ENCODE measurements around the gene CACNA1B. TPM values are rescaled to one million over a fixed set of nuclear protein-coding genes. Genes with fewer than 3 reads are reported as not detected.

CACNA1B gene
- total RNA-seq, 1 experiment from 2014 or later = 7.8 TPM

- peak overlapping the region in 2 of 3 experiments; percentile 49 to 95; a peak in 2 of 7 replicates for H3K27ac Mint-ChIP-seq
- no CpG with 5 or more reads among the region's 8 CpGs for WGBS (ENCODE audit: extremely low coverage, insufficient read length, low lambda C conversion rate)
Measured at GRCh38 chr9:138047469-138048040, 170.0 kb downstream of the CACNA1B start.

More at GRCh38 chr9:138047469-138048040, 170.0 kb downstream of the CACNA1B start:
- Histone ChIP-seq H3K79me1 (ENCODE audit: insufficient read depth, low read depth, low read length, poor library complexity, severe bottlenecking) (no peaks in the 10 kb centered on the region), H3K9ac (ENCODE audit: extremely low read depth, insufficient read length, low read length) (no peak overlapping the region), H4K91ac (ENCODE audit: insufficient read length, low read depth, low read length) (no peak overlapping the region), H3K23ac (ENCODE audit: insufficient read length, low read depth, low read length) (no peak overlapping the region), H3K18ac (ENCODE audit: insufficient read length, low read depth, low read length) (no peak overlapping the region), H3K9me3 (ENCODE audit: control insufficient read depth, low read depth, low read length) (no peaks in the 10 kb centered on the region), H2AK5ac (ENCODE audit: insufficient read length, low read length) (no peak overlapping the region), H2BK5ac (ENCODE audit: insufficient read length, low read length) (no peak overlapping the region), H3K4me1 (ENCODE audit: insufficient read depth, low read length) (no peaks in the 10 kb centered on the region), H3K27ac (ENCODE audit: insufficient read length, low read depth, low read length) (no peak overlapping the region), H3K14ac (ENCODE audit: insufficient read depth, low read length) (no peak overlapping the region), H3K23me2 (ENCODE audit: insufficient read length, low read depth, low read length, poor library complexity, severe bottlenecking) (no peaks in the 10 kb centered on the region), H4K5ac (ENCODE audit: insufficient read length, low read depth, low read length) (no peak overlapping the region), H3K79me2 (ENCODE audit: insufficient read depth, low read length) (no peaks in the 10 kb centered on the region), H3K27me3 (ENCODE audit: insufficient read depth, low read length) (no peaks in the 10 kb centered on the region), H2BK15ac (ENCODE audit: low read depth, low read length) (no peak overlapping the region), H4K20me1 (ENCODE audit: control insufficient read depth, insufficient read depth, insufficient read length) (no peaks in the 10 kb centered on the region), H3K56ac (ENCODE audit: insufficient read length, low read depth, low read length) (no peak overlapping the region), H3K4ac (ENCODE audit: low read depth, low read length) (no peak overlapping the region), H4K8ac (replicated peaks; ENCODE audit: insufficient read length, low read depth, low read length) (no peak overlapping the region), H2BK12ac (ENCODE audit: insufficient read length, low read depth, low read length) (no peak overlapping the region), H2BK120ac (ENCODE audit: low read depth, low read length, poor library complexity, severe bottlenecking) (no peak overlapping the region), H3T11ph (ENCODE audit: low read length) (no peak overlapping the region), H2BK20ac (ENCODE audit: low read depth, low read length, poor library complexity, severe bottlenecking) (no peak overlapping the region), H2AFZ (ENCODE audit: low read length) (no peak overlapping the region), H3K4me2 (ENCODE audit: insufficient read depth, insufficient read length, low read length) (no peak overlapping the region)
- no peak for DNase-seq
- Mint-ChIP-seq H3K4me1 (peaks cover 4 to 16% of the 10 kb centered on the region in 2 experiments), H3K36me3 (ENCODE audit: insufficient read depth in 1 of 3, low read depth in 3 of 3) (peaks cover 5 to 25% (median 21%) of the 10 kb centered on the region in 3 experiments; a peak in 6 of 7 replicates), H3K27me3 (ENCODE audit: low read depth) (no peaks in the 10 kb centered on the region; the same call in 1 of the 2 replicates), H3K9me3 (no peaks in the 10 kb centered on the region; a peak in 1 of 5 replicates), H3K4me3 (no peak overlapping the region)
- TF ChIP-seq CTCF (conservative IDR thresholded peaks at IDR 0.05) = no peak
